Measurements from ENCODE around the gene POU2AF1. TPM values are rescaled to one million over a fixed set of nuclear protein-coding genes. Genes with fewer than 3 reads are reported as not detected.

The POU2AF1 gene
- total and polyA plus RNA-seq, 2 donors from 2014 or later: 0.95 to 18.5 TPM

DNA sequence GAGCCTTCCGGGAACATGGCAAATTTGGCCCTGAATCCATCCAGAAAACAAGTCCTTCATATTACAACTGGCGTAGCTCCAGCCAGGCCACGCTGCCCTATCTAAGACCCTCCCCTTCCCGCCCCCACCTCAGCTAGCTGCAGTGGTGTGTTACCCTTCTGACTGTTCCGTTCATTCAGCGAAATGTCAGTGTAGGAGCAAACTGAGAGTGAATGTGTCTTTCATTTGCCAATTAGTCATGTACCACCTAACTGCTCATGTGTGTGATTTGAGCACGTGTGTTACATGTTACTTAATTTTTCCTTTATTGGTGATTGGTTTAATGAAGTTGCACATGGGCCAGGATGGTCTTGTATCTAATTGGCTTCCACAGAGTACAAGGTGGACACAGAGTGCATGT, 34.8 kb upstream of the POU2AF1 start:
- H3K4me1 ChIP-seq (ENCODE audit: control insufficient read depth in 2 of 3, insufficient read depth in 2 of 3, low read depth in 1 of 3, low read length in 3 of 3): peaks cover 3 to 16% (median 14%) of the 10 kb centered on the region in 3 donors
- TF ChIP-seq, protein P1, sequence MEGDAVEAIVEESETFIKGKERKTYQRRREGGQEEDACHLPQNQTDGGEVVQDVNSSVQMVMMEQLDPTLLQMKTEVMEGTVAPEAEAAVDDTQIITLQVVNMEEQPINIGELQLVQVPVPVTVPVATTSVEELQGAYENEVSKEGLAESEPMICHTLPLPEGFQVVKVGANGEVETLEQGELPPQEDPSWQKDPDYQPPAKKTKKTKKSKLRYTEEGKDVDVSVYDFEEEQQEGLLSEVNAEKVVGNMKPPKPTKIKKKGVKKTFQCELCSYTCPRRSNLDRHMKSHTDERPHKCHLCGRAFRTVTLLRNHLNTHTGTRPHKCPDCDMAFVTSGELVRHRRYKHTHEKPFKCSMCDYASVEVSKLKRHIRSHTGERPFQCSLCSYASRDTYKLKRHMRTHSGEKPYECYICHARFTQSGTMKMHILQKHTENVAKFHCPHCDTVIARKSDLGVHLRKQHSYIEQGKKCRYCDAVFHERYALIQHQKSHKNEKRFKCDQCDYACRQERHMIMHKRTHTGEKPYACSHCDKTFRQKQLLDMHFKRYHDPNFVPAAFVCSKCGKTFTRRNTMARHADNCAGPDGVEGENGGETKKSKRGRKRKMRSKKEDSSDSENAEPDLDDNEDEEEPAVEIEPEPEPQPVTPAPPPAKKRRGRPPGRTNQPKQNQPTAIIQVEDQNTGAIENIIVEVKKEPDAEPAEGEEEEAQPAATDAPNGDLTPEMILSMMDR (IDR thresholded peaks at IDR 0.05; ENCODE audit: borderline replicate concordance, extremely low read depth, insufficient read depth): no peak
- no peaks in the 10 kb centered on the region for H3K36me3 ChIP-seq (ENCODE audit: control insufficient read depth in 2 of 3, insufficient read depth in 3 of 3, low read length in 3 of 3)
- no peak overlapping the region for H3K9ac ChIP-seq (ENCODE audit: low read length in 3 of 3)
- no peaks in the 10 kb centered on the region for H3K9me3 ChIP-seq (ENCODE audit: control insufficient read depth in 2 of 3, insufficient read depth in 1 of 3, low read length in 3 of 3)
- FAIRE-seq: no peak
- DNase-seq: no peak
- H3K4me3 ChIP-seq (ENCODE audit: low read length in 3 of 3): no peak overlapping the region
- no peaks in the 10 kb centered on the region for H3K27me3 ChIP-seq (ENCODE audit: control insufficient read depth, insufficient read depth, low read length)
- intact Hi-C loops (cut with DNase I): no loop called here
- no peak overlapping the region for H3K27ac ChIP-seq (ENCODE audit: low read depth in 2 of 2, low read length in 2 of 2)

DNA sequence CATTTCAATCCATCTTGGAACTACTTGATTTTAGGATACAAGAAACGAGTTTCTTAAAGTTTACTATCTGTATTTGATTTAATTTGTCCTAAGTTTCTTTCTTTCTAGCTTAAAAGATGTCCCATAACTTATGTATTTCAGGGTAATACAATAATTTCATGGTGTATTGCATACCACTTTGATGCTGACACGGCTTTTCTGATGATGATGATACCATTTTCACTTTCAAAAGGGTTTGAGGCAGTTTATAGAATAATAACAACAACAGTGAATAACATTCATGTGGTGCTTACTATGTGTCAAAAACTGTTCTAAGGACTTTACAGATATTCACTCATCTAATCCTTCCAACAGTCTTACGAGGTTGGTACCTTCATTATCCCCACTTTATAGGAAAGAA, 33.2 kb upstream of the POU2AF1 start:
- no peak overlapping the region for H3K4me3 ChIP-seq (ENCODE audit: low read length in 3 of 3)
- TF ChIP-seq, protein P1 (IDR thresholded peaks at IDR 0.05; ENCODE audit: borderline replicate concordance, extremely low read depth, insufficient read depth): no peak
- H3K9me3 ChIP-seq (ENCODE audit: control insufficient read depth in 2 of 3, insufficient read depth in 1 of 3, low read length in 3 of 3): no peaks in the 10 kb centered on the region
- H3K36me3 ChIP-seq (ENCODE audit: control insufficient read depth in 2 of 3, insufficient read depth in 3 of 3, low read length in 3 of 3): no peaks in the 10 kb centered on the region
- FAIRE-seq (no peak), DNase-seq (no peak)
- H3K27me3 ChIP-seq (ENCODE audit: control insufficient read depth, insufficient read depth, low read length): no peaks in the 10 kb centered on the region
- peaks cover 0 to 11% (median 8%) of the 10 kb centered on the region in 3 donors for H3K4me1 ChIP-seq (ENCODE audit: control insufficient read depth in 2 of 3, insufficient read depth in 2 of 3, low read depth in 1 of 3, low read length in 3 of 3)
- intact Hi-C loops (cut with DNase I): no loop called here
- H3K27ac ChIP-seq (ENCODE audit: low read depth in 2 of 2, low read length in 2 of 2): no peak overlapping the region
- no peak overlapping the region for H3K9ac ChIP-seq (ENCODE audit: low read length in 3 of 3)

DNA sequence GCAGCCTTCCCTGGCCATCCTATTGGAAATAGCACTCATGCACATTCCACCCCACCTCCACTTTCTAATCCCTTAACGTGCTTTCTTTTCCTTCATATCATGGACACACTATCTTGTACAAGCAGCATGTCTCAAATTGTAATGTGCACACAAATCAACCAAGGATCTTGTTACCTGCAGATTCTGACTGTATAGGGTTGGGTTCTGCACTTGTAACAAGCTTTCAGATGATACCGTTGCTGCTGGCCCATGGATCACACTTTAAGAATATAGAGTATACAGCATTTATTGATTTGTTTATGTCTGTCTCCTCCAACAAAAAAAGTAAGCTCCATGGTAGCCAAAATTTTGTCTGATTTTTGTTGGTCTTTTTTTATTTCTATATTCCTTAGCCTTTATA, 32.4 kb upstream of the POU2AF1 start:
- H3K27me3 ChIP-seq (ENCODE audit: control insufficient read depth, insufficient read depth, low read length): no peaks in the 10 kb centered on the region
- intact Hi-C loops (cut with DNase I): no loop called here
- FAIRE-seq: no peak
- DNase-seq: no peak
- TF ChIP-seq, protein P1 (IDR thresholded peaks at IDR 0.05; ENCODE audit: borderline replicate concordance, extremely low read depth, insufficient read depth): no peak
- H3K27ac ChIP-seq (ENCODE audit: low read depth in 2 of 2, low read length in 2 of 2): no peak overlapping the region
- no peak overlapping the region for H3K4me3 ChIP-seq (ENCODE audit: low read length in 3 of 3)
- no peaks in the 10 kb centered on the region for H3K9me3 ChIP-seq (ENCODE audit: control insufficient read depth in 2 of 3, insufficient read depth in 1 of 3, low read length in 3 of 3)
- H3K4me1 ChIP-seq (ENCODE audit: control insufficient read depth in 2 of 3, insufficient read depth in 2 of 3, low read depth in 1 of 3, low read length in 3 of 3): peaks cover 0 to 4% (median 3%) of the 10 kb centered on the region in 3 donors
- no peaks in the 10 kb centered on the region for H3K36me3 ChIP-seq (ENCODE audit: control insufficient read depth in 2 of 3, insufficient read depth in 3 of 3, low read length in 3 of 3)
- H3K9ac ChIP-seq (ENCODE audit: low read length in 3 of 3): no peak overlapping the region

DNA sequence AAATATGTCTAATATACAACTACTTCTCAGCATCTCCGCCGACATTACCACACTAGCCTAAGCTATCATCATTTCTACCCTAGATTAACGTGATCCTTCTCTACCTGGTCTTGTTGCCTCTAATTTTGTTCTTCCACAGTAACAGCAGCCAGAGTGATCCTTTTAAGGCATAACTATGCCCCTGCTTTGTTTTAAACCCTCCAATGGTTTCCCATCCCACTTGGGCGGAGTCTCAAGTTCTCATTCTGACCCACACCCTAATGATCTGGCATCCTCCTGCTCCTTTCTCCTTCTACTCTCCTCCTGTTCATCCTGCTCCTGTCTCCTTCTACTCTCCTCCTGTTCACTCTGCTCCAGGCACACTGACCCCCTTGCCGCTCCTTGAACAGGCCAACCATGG, 31.9 kb upstream of the POU2AF1 start:
- no peak for FAIRE-seq
- Histone ChIP-seq H3K27ac (ENCODE audit: low read depth in 2 of 2, low read length in 2 of 2) (no peak overlapping the region), H3K36me3 (ENCODE audit: control insufficient read depth in 2 of 3, insufficient read depth in 3 of 3, low read length in 3 of 3) (no peaks in the 10 kb centered on the region), H3K4me3 (ENCODE audit: low read length in 3 of 3) (no peak overlapping the region), H3K27me3 (ENCODE audit: control insufficient read depth, insufficient read depth, low read length) (no peaks in the 10 kb centered on the region), H3K4me1 (ENCODE audit: control insufficient read depth in 2 of 3, insufficient read depth in 2 of 3, low read depth in 1 of 3, low read length in 3 of 3) (peaks cover 0 to 2% (median 0%) of the 10 kb centered on the region in 3 donors), H3K9me3 (ENCODE audit: control insufficient read depth in 2 of 3, insufficient read depth in 1 of 3, low read length in 3 of 3) (no peaks in the 10 kb centered on the region), H3K9ac (ENCODE audit: low read length in 3 of 3) (no peak overlapping the region)
- TF ChIP-seq, protein P1 (IDR thresholded peaks at IDR 0.05; ENCODE audit: borderline replicate concordance, extremely low read depth, insufficient read depth): no peak
- DNase-seq: no peak
- intact Hi-C loops (cut with DNase I): no loop called here

Data from kidney (tissue), 14 donors.